ENCODE results near the gene LOXL1.

DNA sequence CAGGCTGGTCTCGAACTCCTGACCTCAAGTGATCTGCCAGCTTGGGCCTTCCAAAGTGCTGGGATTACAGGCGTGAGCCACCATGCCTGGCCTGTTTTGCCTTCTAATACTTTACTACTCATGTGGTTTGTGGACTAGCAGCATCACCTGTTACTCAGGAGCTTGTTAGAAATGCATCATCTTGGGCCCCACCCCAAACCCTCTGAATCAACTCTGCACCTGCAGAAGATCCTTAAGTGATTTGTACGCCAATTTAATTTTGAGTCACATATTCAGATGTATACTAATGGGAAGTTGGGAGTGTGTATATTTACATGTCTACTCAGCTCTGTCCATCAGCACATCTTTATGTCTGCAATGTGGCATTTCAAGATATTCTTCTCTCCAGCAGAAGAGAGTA, 46.8 kb upstream of the LOXL1 start:
- TF ChIP-seq, protein P1, sequence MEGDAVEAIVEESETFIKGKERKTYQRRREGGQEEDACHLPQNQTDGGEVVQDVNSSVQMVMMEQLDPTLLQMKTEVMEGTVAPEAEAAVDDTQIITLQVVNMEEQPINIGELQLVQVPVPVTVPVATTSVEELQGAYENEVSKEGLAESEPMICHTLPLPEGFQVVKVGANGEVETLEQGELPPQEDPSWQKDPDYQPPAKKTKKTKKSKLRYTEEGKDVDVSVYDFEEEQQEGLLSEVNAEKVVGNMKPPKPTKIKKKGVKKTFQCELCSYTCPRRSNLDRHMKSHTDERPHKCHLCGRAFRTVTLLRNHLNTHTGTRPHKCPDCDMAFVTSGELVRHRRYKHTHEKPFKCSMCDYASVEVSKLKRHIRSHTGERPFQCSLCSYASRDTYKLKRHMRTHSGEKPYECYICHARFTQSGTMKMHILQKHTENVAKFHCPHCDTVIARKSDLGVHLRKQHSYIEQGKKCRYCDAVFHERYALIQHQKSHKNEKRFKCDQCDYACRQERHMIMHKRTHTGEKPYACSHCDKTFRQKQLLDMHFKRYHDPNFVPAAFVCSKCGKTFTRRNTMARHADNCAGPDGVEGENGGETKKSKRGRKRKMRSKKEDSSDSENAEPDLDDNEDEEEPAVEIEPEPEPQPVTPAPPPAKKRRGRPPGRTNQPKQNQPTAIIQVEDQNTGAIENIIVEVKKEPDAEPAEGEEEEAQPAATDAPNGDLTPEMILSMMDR (IDR thresholded peaks at IDR 0.05; ENCODE audit: poor library complexity, severe bottlenecking) = no peak
- no peak for TF ChIP-seq POLR2AphosphoS5 (IDR thresholded peaks at IDR 0.05)
- no peak for TF ChIP-seq EZH2 (IDR thresholded peaks at IDR 0.05; ENCODE audit: borderline replicate concordance, insufficient read depth, low read length, poor library complexity, severe bottlenecking)
- no peak for TF ChIP-seq SMC3 (conservative IDR thresholded peaks at IDR 0.05; ENCODE audit: poor library complexity)
- TF ChIP-seq TAF1 (IDR thresholded peaks at IDR 0.05; ENCODE audit: low read depth) = no peak
- TF ChIP-seq, protein P2, sequence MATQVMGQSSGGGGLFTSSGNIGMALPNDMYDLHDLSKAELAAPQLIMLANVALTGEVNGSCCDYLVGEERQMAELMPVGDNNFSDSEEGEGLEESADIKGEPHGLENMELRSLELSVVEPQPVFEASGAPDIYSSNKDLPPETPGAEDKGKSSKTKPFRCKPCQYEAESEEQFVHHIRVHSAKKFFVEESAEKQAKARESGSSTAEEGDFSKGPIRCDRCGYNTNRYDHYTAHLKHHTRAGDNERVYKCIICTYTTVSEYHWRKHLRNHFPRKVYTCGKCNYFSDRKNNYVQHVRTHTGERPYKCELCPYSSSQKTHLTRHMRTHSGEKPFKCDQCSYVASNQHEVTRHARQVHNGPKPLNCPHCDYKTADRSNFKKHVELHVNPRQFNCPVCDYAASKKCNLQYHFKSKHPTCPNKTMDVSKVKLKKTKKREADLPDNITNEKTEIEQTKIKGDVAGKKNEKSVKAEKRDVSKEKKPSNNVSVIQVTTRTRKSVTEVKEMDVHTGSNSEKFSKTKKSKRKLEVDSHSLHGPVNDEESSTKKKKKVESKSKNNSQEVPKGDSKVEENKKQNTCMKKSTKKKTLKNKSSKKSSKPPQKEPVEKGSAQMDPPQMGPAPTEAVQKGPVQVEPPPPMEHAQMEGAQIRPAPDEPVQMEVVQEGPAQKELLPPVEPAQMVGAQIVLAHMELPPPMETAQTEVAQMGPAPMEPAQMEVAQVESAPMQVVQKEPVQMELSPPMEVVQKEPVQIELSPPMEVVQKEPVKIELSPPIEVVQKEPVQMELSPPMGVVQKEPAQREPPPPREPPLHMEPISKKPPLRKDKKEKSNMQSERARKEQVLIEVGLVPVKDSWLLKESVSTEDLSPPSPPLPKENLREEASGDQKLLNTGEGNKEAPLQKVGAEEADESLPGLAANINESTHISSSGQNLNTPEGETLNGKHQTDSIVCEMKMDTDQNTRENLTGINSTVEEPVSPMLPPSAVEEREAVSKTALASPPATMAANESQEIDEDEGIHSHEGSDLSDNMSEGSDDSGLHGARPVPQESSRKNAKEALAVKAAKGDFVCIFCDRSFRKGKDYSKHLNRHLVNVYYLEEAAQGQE (IDR thresholded peaks at IDR 0.05; ENCODE audit: borderline replicate concordance) = no peak
